SIG-M5 (cell line): ENCODE data around the gene MPP2.
"Not testable (repeated sequence)": the region's sequence is repeated elsewhere in the genome, so short reads cannot be mapped to it uniquely, and the experiment has no call there.

Source experiments
- DNase-seq: peaks from one replicate; lab custom pipeline; 2025; lab: John Stamatoyannopoulos, UW

Gene MPP2

GRCh38 chr17:43846963-43847371, 60.4 kb downstream of the MPP2 start, which contains the start of gene CD300LG:
TSS of gene CD300LG (plus strand) at chr17:43847176. CDS start at chr17:43847217, 41 bp downstream.
- DNase-seq = no peak

GRCh38 chr17:43846221-43846712, 61.1 kb downstream of the MPP2 start:
- DNase-seq = no peak

GRCh38 chr17:43845766-43846165, 61.6 kb downstream of the MPP2 start:
- no peak for DNase-seq

GRCh38 chr17:43844241-43844640, 63.1 kb downstream of the MPP2 start:
- DNase-seq = no peak

- no peak for DNase-seq
Measured at GRCh38 chr17:43842975-43843325, 64.4 kb downstream of the MPP2 start.

GRCh38 chr17:43842091-43842974, 65.0 kb downstream of the MPP2 start:
- DNase-seq = not testable (repeated sequence)

GRCh38 chr17:43841282-43841681, 66.1 kb downstream of the MPP2 start:
- DNase-seq = no peak

- no peak for DNase-seq
Measured at GRCh38 chr17:43840814-43841213, 66.5 kb downstream of the MPP2 start.

- DNase-seq = no peak
Measured at GRCh38 chr17:43839670-43840108, 67.6 kb downstream of the MPP2 start.

- DNase-seq = no peak
Measured at GRCh38 chr17:43834106-43834505, 73.2 kb downstream of the MPP2 start.

- DNase-seq = no peak
Measured at GRCh38 chr17:43832976-43833829, 74.1 kb downstream of the MPP2 start, which contains the start of gene MPP3. TSS of gene MPP3 (minus strand) at chr17:43833146. CDS start at chr17:43831906, 1,240 bp downstream.

- DNase-seq = no peak
Measured at GRCh38 chr17:43832168-43832975, 75.0 kb downstream of the MPP2 start.

- DNase-seq = no peak
Measured at GRCh38 chr17:43831633-43832032, 75.7 kb downstream of the MPP2 start.

GRCh38 chr17:43830510-43831140, 76.7 kb downstream of the MPP2 start:
- no peak for DNase-seq

GRCh38 chr17:43829738-43830137, 77.6 kb downstream of the MPP2 start:
- no peak for DNase-seq

GRCh38 chr17:43827596-43827995, 79.7 kb downstream of the MPP2 start:
- DNase-seq = no peak

- DNase-seq = no peak
Measured at GRCh38 chr17:43826206-43826605, 81.1 kb downstream of the MPP2 start.

- DNase-seq = no peak
Measured at GRCh38 chr17:43825567-43825966, 81.8 kb downstream of the MPP2 start.
